Measurements from ENCODE around the gene OBSCN.

DNA sequence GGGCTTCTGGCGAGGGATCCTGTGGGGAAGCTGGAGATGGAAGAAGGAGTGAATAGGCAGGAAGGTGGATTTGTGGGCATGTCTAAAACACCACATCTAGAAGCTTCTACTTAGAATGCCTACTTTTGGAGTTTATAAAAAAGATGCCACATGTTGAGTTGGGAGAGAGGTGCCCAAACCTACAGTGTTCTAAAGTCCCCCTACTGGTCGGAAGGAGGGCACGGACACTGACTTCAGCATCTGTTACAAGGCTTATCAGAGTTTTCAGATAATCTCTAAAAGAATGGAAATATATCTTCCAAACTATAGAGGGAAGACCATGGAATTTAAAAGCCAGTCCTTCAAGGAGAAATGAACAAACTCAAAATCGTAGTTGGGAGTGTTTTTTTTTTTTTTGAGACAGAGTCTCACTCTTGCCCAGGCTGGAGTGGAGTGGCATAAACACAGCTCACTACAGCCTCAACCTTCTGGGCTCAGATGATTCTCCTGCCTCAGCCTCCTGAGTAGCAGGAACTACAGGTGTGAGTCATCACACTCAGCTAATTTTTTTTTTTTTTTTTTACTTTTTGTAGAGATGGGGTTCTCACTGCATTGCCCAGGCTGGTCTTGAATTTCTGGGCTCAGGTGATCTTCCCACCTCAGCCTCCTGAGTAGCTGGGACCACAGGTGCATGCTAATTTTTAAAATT lies 27.4 kb upstream of the OBSCN start:
- TF ChIP-seq, protein P1, sequence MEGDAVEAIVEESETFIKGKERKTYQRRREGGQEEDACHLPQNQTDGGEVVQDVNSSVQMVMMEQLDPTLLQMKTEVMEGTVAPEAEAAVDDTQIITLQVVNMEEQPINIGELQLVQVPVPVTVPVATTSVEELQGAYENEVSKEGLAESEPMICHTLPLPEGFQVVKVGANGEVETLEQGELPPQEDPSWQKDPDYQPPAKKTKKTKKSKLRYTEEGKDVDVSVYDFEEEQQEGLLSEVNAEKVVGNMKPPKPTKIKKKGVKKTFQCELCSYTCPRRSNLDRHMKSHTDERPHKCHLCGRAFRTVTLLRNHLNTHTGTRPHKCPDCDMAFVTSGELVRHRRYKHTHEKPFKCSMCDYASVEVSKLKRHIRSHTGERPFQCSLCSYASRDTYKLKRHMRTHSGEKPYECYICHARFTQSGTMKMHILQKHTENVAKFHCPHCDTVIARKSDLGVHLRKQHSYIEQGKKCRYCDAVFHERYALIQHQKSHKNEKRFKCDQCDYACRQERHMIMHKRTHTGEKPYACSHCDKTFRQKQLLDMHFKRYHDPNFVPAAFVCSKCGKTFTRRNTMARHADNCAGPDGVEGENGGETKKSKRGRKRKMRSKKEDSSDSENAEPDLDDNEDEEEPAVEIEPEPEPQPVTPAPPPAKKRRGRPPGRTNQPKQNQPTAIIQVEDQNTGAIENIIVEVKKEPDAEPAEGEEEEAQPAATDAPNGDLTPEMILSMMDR (IDR thresholded peaks at IDR 0.05; ENCODE audit: insufficient read depth, low read length): no peak
- TF ChIP-seq, protein P2, sequence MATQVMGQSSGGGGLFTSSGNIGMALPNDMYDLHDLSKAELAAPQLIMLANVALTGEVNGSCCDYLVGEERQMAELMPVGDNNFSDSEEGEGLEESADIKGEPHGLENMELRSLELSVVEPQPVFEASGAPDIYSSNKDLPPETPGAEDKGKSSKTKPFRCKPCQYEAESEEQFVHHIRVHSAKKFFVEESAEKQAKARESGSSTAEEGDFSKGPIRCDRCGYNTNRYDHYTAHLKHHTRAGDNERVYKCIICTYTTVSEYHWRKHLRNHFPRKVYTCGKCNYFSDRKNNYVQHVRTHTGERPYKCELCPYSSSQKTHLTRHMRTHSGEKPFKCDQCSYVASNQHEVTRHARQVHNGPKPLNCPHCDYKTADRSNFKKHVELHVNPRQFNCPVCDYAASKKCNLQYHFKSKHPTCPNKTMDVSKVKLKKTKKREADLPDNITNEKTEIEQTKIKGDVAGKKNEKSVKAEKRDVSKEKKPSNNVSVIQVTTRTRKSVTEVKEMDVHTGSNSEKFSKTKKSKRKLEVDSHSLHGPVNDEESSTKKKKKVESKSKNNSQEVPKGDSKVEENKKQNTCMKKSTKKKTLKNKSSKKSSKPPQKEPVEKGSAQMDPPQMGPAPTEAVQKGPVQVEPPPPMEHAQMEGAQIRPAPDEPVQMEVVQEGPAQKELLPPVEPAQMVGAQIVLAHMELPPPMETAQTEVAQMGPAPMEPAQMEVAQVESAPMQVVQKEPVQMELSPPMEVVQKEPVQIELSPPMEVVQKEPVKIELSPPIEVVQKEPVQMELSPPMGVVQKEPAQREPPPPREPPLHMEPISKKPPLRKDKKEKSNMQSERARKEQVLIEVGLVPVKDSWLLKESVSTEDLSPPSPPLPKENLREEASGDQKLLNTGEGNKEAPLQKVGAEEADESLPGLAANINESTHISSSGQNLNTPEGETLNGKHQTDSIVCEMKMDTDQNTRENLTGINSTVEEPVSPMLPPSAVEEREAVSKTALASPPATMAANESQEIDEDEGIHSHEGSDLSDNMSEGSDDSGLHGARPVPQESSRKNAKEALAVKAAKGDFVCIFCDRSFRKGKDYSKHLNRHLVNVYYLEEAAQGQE (IDR thresholded peaks at IDR 0.05; ENCODE audit: insufficient replicate concordance, low read depth): no peak
- TF ChIP-seq GABPA (IDR thresholded peaks at IDR 0.05; ENCODE audit: low read depth) (no peak), POLR2AphosphoS5 (IDR thresholded peaks at IDR 0.05; ENCODE audit: low read depth) (no peak)

All from HL-60 (cell line).